ENCODE results near the gene LYAR.

LYAR gene

DNA sequence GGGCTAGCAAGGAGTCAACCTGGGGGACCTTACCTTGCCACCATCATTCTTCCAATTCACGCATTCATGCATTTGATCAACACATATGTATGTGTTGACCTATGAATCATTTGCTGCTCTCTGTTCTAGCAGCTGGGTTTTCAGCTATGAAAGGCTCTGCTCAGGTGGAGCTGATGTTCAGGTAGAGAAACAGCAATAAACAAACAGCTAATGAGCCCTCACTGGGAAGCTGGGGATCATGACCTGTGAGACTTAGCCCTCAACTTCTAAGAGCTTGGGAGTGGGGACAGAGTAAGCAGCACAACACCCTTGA lies 61.6 kb downstream of the LYAR start:
- H3K36me3 ChIP-seq (replicated peaks in 1 of 2; ENCODE audit: control insufficient read depth in 2 of 2, insufficient read depth in 2 of 2, low read length in 2 of 2) = no peaks in the 10 kb centered on the region
- no peak overlapping the region for H4K8ac ChIP-seq (ENCODE audit: low read depth, low read length)
- no peak for DNase-seq (ENCODE audit: low spot score)
- no peak overlapping the region for H3K23ac ChIP-seq (ENCODE audit: low read depth, low read length, poor library complexity)
- no peak overlapping the region for H2BK5ac ChIP-seq (ENCODE audit: low read length)
- H3K4me1 ChIP-seq (ENCODE audit: control insufficient read depth in 2 of 2, insufficient read depth in 1 of 2, low read depth in 1 of 2, low read length in 2 of 2) = no peaks in the 10 kb centered on the region
- no peak overlapping the region for H2BK120ac ChIP-seq (ENCODE audit: low read depth, low read length)
- H3K27ac ChIP-seq (replicated peaks; ENCODE audit: low read length) = no peak overlapping the region
- peaks cover 20 to 54% (median 47%) of the 10 kb centered on the region in 3 experiments for H3K27me3 ChIP-seq (ENCODE audit: control insufficient read depth in 3 of 3, insufficient read depth in 3 of 3, low read depth in 1 of 3, low read length in 3 of 3)
- peaks cover 0 to 4% of the 10 kb centered on the region in 2 donors for H3K9me3 ChIP-seq (replicated peaks in 1 of 2; ENCODE audit: control insufficient read depth in 2 of 2, insufficient read depth in 1 of 2, low read depth in 1 of 2, low read length in 2 of 2)
- no peak overlapping the region for H2AK5ac ChIP-seq (ENCODE audit: low read depth, low read length)
- no peaks in the 10 kb centered on the region for H3K79me1 ChIP-seq (ENCODE audit: low read depth, low read length)
- H3K4me3 ChIP-seq (ENCODE audit: low read length in 2 of 2) = no peak overlapping the region
- H2AFZ ChIP-seq (ENCODE audit: low read length) = no peak overlapping the region
- H3K14ac ChIP-seq (ENCODE audit: low read length) = no peak overlapping the region
- WGBS, 2 donors (ENCODE audit: extremely low coverage in 2 of 2, insufficient read length in 2 of 2, insufficient replicate concordance in 1 of 2) = no CpG with 5 or more reads among the region's 1 CpG
- H3K9ac ChIP-seq (ENCODE audit: low read depth, low read length, poor library complexity) = no peak overlapping the region
- H4K91ac ChIP-seq (ENCODE audit: low read depth, low read length, poor library complexity) = no peak overlapping the region
- H2BK15ac ChIP-seq (ENCODE audit: low read length) = no peak overlapping the region
- H3K4me2 ChIP-seq (ENCODE audit: insufficient read depth, low read length, poor library complexity, severe bottlenecking) = no peak overlapping the region
- H3K4ac ChIP-seq (ENCODE audit: low read length) = no peak overlapping the region
- no peak overlapping the region for H3K18ac ChIP-seq (ENCODE audit: low read length)
- no peak overlapping the region for H2BK12ac ChIP-seq (ENCODE audit: low read length)

DNA sequence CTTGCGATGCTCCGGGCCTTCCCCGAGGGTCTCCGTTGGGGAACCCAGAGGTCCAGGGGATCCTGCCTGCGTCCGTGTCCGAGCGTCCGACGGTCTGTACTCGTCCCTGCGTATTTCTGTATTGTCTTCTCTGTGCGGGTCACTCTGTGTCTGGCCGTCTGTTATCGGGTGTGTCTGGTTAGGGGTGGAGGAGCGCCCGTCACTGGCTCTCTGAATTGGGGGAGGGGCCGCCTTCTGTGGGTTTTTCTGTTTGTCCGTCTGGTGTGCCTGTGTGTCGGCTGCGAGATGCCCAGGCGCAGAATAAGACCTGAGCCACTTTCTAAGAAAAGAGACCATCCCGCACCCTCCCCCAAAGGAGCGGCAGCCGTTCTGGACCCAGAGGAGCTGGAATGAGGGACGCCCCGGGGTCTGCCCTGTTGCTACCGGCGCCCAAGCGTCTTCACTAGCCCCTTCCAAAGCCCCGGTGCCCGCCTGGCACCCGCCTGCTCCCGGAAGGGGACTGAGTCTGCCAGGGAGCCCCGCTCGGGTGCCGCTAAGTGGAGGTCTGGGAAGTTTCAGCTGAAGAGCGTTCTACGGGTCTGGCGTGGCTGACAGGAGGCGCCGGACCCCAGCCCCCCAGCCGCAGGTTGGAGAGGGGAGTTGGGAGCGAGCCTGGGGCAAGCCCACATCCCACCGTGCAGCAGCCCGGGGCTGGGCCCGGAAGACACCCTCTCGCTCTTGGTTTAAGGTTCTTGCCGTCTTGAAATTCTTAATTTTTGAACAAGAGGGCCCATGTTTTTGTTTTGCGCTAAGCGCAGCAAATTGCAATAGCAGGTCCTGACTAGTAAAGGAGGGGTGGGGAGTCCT lies 62.2 kb downstream of the LYAR start:
- no CpG with 5 or more reads among the region's 51 CpGs for WGBS, 2 donors (ENCODE audit: extremely low coverage in 2 of 2, insufficient read length in 2 of 2, insufficient replicate concordance in 1 of 2)
- no peak overlapping the region for H2BK12ac ChIP-seq (ENCODE audit: low read length)
- H2BK15ac ChIP-seq (ENCODE audit: low read length) = no peak overlapping the region

DNA sequence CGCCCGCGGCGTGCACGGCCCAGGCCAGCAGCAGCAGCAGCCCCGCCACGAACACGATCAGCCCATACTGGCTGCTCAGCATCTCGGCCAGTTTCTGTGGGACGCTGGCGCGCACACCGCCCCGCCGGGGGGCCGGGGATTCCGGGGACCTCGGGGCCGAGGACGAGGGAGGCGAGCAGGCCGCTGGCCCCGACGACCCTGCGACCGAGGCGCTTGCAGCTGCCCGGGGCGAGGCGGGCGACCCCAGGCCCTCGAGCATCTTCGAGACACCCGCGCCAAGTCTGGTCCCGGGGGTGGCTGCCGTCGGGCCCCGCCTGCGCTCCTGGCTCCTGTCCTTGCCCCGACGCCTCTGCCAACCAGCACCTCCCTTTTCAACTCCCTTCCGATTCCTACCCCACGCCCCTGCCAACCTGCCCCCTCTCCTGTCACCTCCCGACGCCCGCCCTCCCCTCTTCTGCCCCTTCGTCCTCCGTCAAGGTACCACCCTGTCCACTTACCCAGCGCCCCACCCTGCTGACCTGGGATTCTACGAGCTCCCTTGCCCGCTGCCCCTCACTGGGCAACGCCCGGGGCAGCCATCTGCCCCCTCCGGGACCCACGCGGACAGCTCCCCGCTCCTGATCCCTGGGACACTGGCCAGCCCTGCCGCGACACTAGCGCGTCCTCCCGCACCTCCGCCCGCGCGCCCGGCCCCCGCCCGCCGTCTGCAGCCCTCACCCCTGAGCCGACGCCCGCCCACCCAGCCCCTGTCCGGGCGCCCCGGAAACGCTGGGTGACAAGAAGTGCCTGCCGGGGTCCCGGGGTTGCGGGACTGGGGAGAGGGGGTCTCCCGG lies 63.1 kb downstream of the LYAR start, which contains the start of gene OTOP1:
TSS of gene OTOP1 (minus strand) at position 324 of the 833 bp plus-strand sequence. CDS start at position 259, 65 bp downstream.
- Histone ChIP-seq H3K14ac (ENCODE audit: low read length) (peak within 1 kb of the TSS; percentile 21), H3K79me1 (ENCODE audit: low read depth, low read length) (no peaks in the 10 kb centered on the region), H3K4me1 (ENCODE audit: control insufficient read depth in 2 of 2, insufficient read depth in 1 of 2, low read depth in 1 of 2, low read length in 2 of 2) (no peaks in the 10 kb centered on the region), H3K4me3 (ENCODE audit: low read length in 2 of 2) (no peak within 1 kb of the TSS), H4K91ac (ENCODE audit: low read depth, low read length, poor library complexity) (no peak within 1 kb of the TSS), H3K27ac (replicated peaks; ENCODE audit: low read length) (no peak within 1 kb of the TSS), H3K9ac (ENCODE audit: low read depth, low read length, poor library complexity) (no peak within 1 kb of the TSS), H3K4me2 (ENCODE audit: insufficient read depth, low read length, poor library complexity, severe bottlenecking) (peak within 1 kb of the TSS; percentile 40), H3K36me3 (replicated peaks in 1 of 2; ENCODE audit: control insufficient read depth in 2 of 2, insufficient read depth in 2 of 2, low read length in 2 of 2) (no peaks in the 10 kb centered on the region), H2BK120ac (ENCODE audit: low read depth, low read length) (no peak within 1 kb of the TSS), H3K23ac (ENCODE audit: low read depth, low read length, poor library complexity) (peak within 1 kb of the TSS; percentile 89), H2BK15ac (ENCODE audit: low read length) (no peak within 1 kb of the TSS), H4K8ac (ENCODE audit: low read depth, low read length) (peak within 1 kb of the TSS; percentile 17), H2AFZ (ENCODE audit: low read length) (peak within 1 kb of the TSS; percentile 76), H2AK5ac (ENCODE audit: low read depth, low read length) (no peak within 1 kb of the TSS), H2BK5ac (ENCODE audit: low read length) (no peak within 1 kb of the TSS), H3K27me3 (ENCODE audit: control insufficient read depth in 3 of 3, insufficient read depth in 3 of 3, low read depth in 1 of 3, low read length in 3 of 3) (peaks cover 20 to 59% (median 47%) of the 10 kb centered on the region in 3 experiments), H2BK12ac (ENCODE audit: low read length) (peak within 1 kb of the TSS; percentile 22), H3K18ac (ENCODE audit: low read length) (peak within 1 kb of the TSS; percentile 38), H3K9me3 (replicated peaks in 1 of 2; ENCODE audit: control insufficient read depth in 2 of 2, insufficient read depth in 1 of 2, low read depth in 1 of 2, low read length in 2 of 2) (peaks cover 0 to 4% of the 10 kb centered on the region in 2 donors), H3K4ac (ENCODE audit: low read length) (no peak within 1 kb of the TSS)
- no peak for DNase-seq (ENCODE audit: low spot score)
- WGBS, 2 donors (ENCODE audit: extremely low coverage in 2 of 2, insufficient read length in 2 of 2, insufficient replicate concordance in 1 of 2) = no CpG with 5 or more reads among the region's 82 CpGs

More for the DNA sequence above, 62.2 kb downstream of the LYAR start:
- peaks cover 20 to 56% (median 47%) of the 10 kb centered on the region in 3 experiments for H3K27me3 ChIP-seq (ENCODE audit: control insufficient read depth in 3 of 3, insufficient read depth in 3 of 3, low read depth in 1 of 3, low read length in 3 of 3)
- peak overlapping the region; percentile 49 for H2AFZ ChIP-seq (ENCODE audit: low read length)
- no peak overlapping the region for H3K27ac ChIP-seq (replicated peaks; ENCODE audit: low read length)
- no peak overlapping the region for H3K4ac ChIP-seq (ENCODE audit: low read length)
- H3K9me3 ChIP-seq (replicated peaks in 1 of 2; ENCODE audit: control insufficient read depth in 2 of 2, insufficient read depth in 1 of 2, low read depth in 1 of 2, low read length in 2 of 2) = peaks cover 0 to 4% of the 10 kb centered on the region in 2 donors
- no peak overlapping the region for H2AK5ac ChIP-seq (ENCODE audit: low read depth, low read length)
- no peak overlapping the region for H4K91ac ChIP-seq (ENCODE audit: low read depth, low read length, poor library complexity)
- no peak overlapping the region for H3K4me3 ChIP-seq (ENCODE audit: low read length in 2 of 2)
- no peak overlapping the region for H3K14ac ChIP-seq (ENCODE audit: low read length)
- no peak overlapping the region for H3K18ac ChIP-seq (ENCODE audit: low read length)
- H4K8ac ChIP-seq (ENCODE audit: low read depth, low read length) = no peak overlapping the region
- no peaks in the 10 kb centered on the region for H3K4me1 ChIP-seq (ENCODE audit: control insufficient read depth in 2 of 2, insufficient read depth in 1 of 2, low read depth in 1 of 2, low read length in 2 of 2)
- H3K4me2 ChIP-seq (ENCODE audit: insufficient read depth, low read length, poor library complexity, severe bottlenecking) = no peak overlapping the region
- no peak overlapping the region for H2BK120ac ChIP-seq (ENCODE audit: low read depth, low read length)
- no peaks in the 10 kb centered on the region for H3K36me3 ChIP-seq (replicated peaks in 1 of 2; ENCODE audit: control insufficient read depth in 2 of 2, insufficient read depth in 2 of 2, low read length in 2 of 2)
- H2BK5ac ChIP-seq (ENCODE audit: low read length) = no peak overlapping the region
- no peak overlapping the region for H3K9ac ChIP-seq (ENCODE audit: low read depth, low read length, poor library complexity)
- H3K23ac ChIP-seq (ENCODE audit: low read depth, low read length, poor library complexity) = no peak overlapping the region
- DNase-seq (ENCODE audit: low spot score) = no peak
- H3K79me1 ChIP-seq (ENCODE audit: low read depth, low read length) = no peaks in the 10 kb centered on the region
